AG04449 (cell line): ENCODE results near the gene NKPD1.

Source experiments
- CTCF ChIA-PET: fragments of 350-600 bp; formaldehyde crosslinking; extraction: SDS; loops from one replicate; lab custom pipeline; 2021; ENCODE audit warnings: antibody characterized with exemption; lab: Yijun Ruan, JAX
- POLR2A ChIA-PET: fragments of 400-600, 350-600 bp; formaldehyde crosslinking; extraction: SDS; loops from one replicate; lab custom pipeline; 2020; ENCODE audit warnings: antibody characterized with exemption, inconsistent platforms; lab: Yijun Ruan, JAX
- DNase-seq: peaks from one replicate; pipeline ENCODE4 v3.0.0-alpha.2; 2010; ENCODE audit warnings: low read depth, low spot score
- H3K4me3 ChIP-seq: 2 replicates; pipeline ENCODE4 v1.5.1; 2011; ENCODE audit warnings: low read depth, mild to moderate bottlenecking, control low read depth, low read length
- TF ChIP-seq, protein P1 (sequence below): IDR thresholded peaks from one replicate; pipeline ENCODE4 v1.5.1; 2011; ENCODE audit warnings: mild to moderate bottlenecking, moderate library complexity, low read length, control low read depth, inconsistent platforms; ENCODE audit not compliant: insufficient read depth; ENCODE audit errors: missing control alignments

Gene NKPD1

DNA sequence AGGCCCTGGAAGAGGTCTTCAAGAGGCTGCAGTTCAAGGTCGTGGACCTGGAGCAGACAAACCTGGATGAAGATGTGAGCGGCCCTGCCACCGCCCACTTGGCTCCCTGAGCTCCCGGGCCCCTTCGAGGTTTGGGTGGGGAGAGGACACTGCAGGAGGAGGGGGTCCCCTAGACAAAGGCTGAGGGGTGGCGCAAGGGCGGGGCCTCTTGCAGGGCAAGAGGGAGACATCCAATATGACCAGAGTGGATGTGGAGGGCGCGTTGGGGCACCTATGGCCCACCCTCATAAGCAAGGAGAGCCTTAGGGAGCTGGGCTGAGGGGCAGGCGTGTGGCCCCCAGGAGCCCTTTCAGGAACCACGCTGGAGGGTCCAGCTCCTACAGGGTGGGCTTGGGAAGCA lies 20.2 kb downstream of the NKPD1 start:
- TF ChIP-seq, protein P1, sequence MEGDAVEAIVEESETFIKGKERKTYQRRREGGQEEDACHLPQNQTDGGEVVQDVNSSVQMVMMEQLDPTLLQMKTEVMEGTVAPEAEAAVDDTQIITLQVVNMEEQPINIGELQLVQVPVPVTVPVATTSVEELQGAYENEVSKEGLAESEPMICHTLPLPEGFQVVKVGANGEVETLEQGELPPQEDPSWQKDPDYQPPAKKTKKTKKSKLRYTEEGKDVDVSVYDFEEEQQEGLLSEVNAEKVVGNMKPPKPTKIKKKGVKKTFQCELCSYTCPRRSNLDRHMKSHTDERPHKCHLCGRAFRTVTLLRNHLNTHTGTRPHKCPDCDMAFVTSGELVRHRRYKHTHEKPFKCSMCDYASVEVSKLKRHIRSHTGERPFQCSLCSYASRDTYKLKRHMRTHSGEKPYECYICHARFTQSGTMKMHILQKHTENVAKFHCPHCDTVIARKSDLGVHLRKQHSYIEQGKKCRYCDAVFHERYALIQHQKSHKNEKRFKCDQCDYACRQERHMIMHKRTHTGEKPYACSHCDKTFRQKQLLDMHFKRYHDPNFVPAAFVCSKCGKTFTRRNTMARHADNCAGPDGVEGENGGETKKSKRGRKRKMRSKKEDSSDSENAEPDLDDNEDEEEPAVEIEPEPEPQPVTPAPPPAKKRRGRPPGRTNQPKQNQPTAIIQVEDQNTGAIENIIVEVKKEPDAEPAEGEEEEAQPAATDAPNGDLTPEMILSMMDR, result no peak
- no peak overlapping the region for H3K4me3 ChIP-seq
- ChIA-PET CTCF (interaction anchor here (1.0 to 2.1 kb wide), 3 partner anchors 9 to 20 kb away, joined by 3 to 8 read pairs (median 4); partner anchors contain the start of gene NKPD1), POLR2A (no interaction called here)
- no peak for DNase-seq

GRCh38 chr19:45140144-45140503 lies 20.7 kb downstream of the NKPD1 start:
- TF ChIP-seq, protein P1, result no peak
- ChIA-PET POLR2A (no interaction called here), CTCF (interaction anchor here (1.0 to 2.1 kb wide), 2 partner anchors 9 to 15 kb away, joined by 4 to 8 read pairs; no protein-coding TSS in a partner anchor)
- DNase-seq, result no peak
- no peak overlapping the region for H3K4me3 ChIP-seq

GRCh38 chr19:45139286-45140143 lies 21.3 kb downstream of the NKPD1 start:
- ChIA-PET CTCF (interaction anchor here (2.1 kb wide), 1 partner anchor 14 kb away, joined by 8 read pairs; no protein-coding TSS in a partner anchor), POLR2A (no interaction called here)
- no peak for DNase-seq

GRCh38 chr19:45138303-45138751 lies 22.5 kb downstream of the NKPD1 start:
- POLR2A ChIA-PET, result no interaction called here
- no peak overlapping the region for H3K4me3 ChIP-seq
- no peak for DNase-seq
- CTCF ChIA-PET, result interaction anchor here (1.9 to 5.3 kb wide), 2 partner anchors 10 to 13 kb away, joined by 5 to 50 read pairs; no protein-coding TSS in a partner anchor
- TF ChIP-seq, protein P1, result no peak

More at GRCh38 chr19:45139286-45140143, 21.3 kb downstream of the NKPD1 start:
- TF ChIP-seq, protein P1, result no peak
- no peak overlapping the region for H3K4me3 ChIP-seq

GRCh38 chr19:45137179-45137761 lies 23.5 kb downstream of the NKPD1 start:
- no peak for DNase-seq
- ChIA-PET CTCF (interaction anchor here (1.5 to 5.3 kb wide), 3 partner anchors 11 to 14 kb away, joined by 4 to 50 read pairs (median 5); no protein-coding TSS in a partner anchor), POLR2A (no interaction called here)
- no peak overlapping the region for H3K4me3 ChIP-seq
- TF ChIP-seq, protein P1, result no peak

DNA sequence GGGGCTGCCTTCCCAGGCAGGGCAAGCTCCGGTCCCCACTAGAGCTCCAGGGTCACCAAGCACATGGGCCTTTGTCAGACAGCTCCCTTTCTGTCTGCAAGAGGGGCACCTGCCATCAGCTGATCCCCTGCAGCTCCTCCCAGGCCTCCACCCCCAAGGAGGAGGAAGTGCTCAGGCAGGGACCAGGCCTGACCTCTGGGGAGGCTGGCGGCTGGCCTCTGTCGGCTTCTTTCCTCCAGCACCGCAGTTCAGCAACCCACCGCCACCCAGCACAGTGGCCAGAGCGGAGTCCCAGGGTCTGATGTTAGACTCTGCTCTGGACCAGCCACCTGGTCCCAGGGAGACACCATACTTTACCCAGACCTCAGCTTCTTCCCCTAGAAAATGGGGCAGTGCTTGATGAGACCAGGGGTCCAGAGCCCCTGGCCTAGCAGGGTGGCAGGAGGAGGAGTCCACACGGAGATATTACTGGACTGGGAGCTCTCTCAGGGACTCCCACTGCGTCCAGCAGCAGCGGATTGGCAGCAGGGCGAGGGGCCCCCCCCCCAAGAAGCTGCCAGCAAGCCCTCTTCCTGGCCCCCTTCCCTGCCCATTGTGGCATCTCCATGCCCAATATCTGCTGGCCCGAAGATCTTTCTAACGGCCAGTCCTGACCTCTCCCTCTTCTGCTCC lies 24.1 kb downstream of the NKPD1 start:
- ChIA-PET CTCF (interaction anchor here (1.0 to 5.3 kb wide), 5 partner anchors 11 to 111 kb away, joined by 3 to 50 read pairs (median 4); no protein-coding TSS in a partner anchor), POLR2A (no interaction called here)
- TF ChIP-seq, protein P1, result no peak
- no peak for DNase-seq
- H3K4me3 ChIP-seq, result no peak overlapping the region
